H1 (cell line): Measurements from ENCODE around the gene CHST9. TPM values are rescaled to one million over a fixed set of nuclear protein-coding genes. Genes with fewer than 3 reads are reported as not detected.
A peak's percentile ranks its signal among the peaks of the same experiment; 100 is the strongest.
"Not testable (repeated sequence)": the region's sequence is repeated elsewhere in the genome, so short reads cannot be mapped to it uniquely, and the experiment has no call there.

Experiments
- CTCF ChIA-PET: fragments of 300-600 bp; sonication (Branson Sonifier 250); formaldehyde crosslinking; loops from one replicate; lab custom pipeline; 2021; ENCODE audit not compliant: partially characterized antibody; lab: Charles Lee
- POLR2A ChIA-PET: fragments of 300-600 bp; sonication (Branson Sonifier 250); formaldehyde crosslinking; loops from one replicate; lab custom pipeline; 2021; ENCODE audit warnings: inconsistent platforms; ENCODE audit not compliant: partially characterized antibody; lab: Charles Lee
- DNase-seq, 2 experiments: peaks; one replicate each; pipeline versions ENCODE4 v3.0.0 to v3.0.0-alpha.2; 2010 to 2022; ENCODE audit warnings: low spot score in 2 of 2, low read depth in 1 of 2, mixed read lengths in 1 of 2
- FAIRE-seq: peaks from 2 replicates; lab custom pipeline; 2011; peaks lifted over from hg19 to GRCh38; lab: Jason Lieb, UNC
- H2AFZ ChIP-seq: 2 replicates; pipeline ENCODE4 v1.8.1; 2012; ENCODE audit warnings: low read length, inconsistent platforms
- H2AK5ac ChIP-seq: 2 replicates; pipeline ENCODE4 v1.6.1; 2013; ENCODE audit warnings: low read depth, low read length
- H2BK120ac ChIP-seq: replicated peaks from 2 replicates; pipeline ENCODE3; 2013; ENCODE audit warnings: low read depth, low read length, inconsistent platforms
- H2BK12ac ChIP-seq: 2 replicates; pipeline ENCODE4 v1.6.1; 2013; ENCODE audit warnings: low read depth, low read length
- H2BK15ac ChIP-seq: 2 replicates; pipeline ENCODE4 v1.6.1; 2013; ENCODE audit warnings: low read length
- H2BK20ac ChIP-seq: 2 replicates; pipeline ENCODE4 v1.6.1; 2013; ENCODE audit warnings: low read length
- H2BK5ac ChIP-seq: 2 replicates; pipeline ENCODE4 v1.6.1; 2013; ENCODE audit warnings: low read depth, low read length
- H3K14ac ChIP-seq: 2 replicates; pipeline ENCODE4 v1.6.1; 2013; ENCODE audit warnings: inconsistent platforms; ENCODE audit not compliant: insufficient read length
- H3K18ac ChIP-seq: 2 replicates; pipeline ENCODE4 v1.6.1; 2013; ENCODE audit warnings: low read length; ENCODE audit errors: extremely low read depth
- H3K23ac ChIP-seq: 2 replicates; pipeline ENCODE4 v1.6.1; 2013; ENCODE audit warnings: inconsistent platforms; ENCODE audit not compliant: insufficient read length
- H3K23me2 ChIP-seq: 2 replicates; pipeline ENCODE4 v1.6.1; 2013; ENCODE audit warnings: low read depth, low read length
- H3K27ac ChIP-seq: 2 replicates; pipeline ENCODE4 v1.6.1; 2011; ENCODE audit warnings: low read depth, low read length, inconsistent platforms
- H3K27me3 ChIP-seq, 4 experiments: replicated peaks in 1 of 4; 1 replicate in 1 of 4; 2 replicates in 3 of 4; pipeline versions ENCODE4 v1.6.1 to v1.8.1; 2011 to 2013; ENCODE audit warnings: low read length in 3 of 4, mild to moderate bottlenecking in 3 of 4, inconsistent platforms in 2 of 4, mixed read lengths in 2 of 4, moderate library complexity in 1 of 4; ENCODE audit not compliant: control insufficient read depth in 3 of 4, insufficient read depth in 3 of 4; ENCODE audit errors: extremely low read depth in 1 of 4
- H3K36me3 ChIP-seq, 4 experiments: 2 replicates each; pipeline versions ENCODE4 v1.6.1 to v1.8.1; 2011 to 2013; ENCODE audit warnings: mild to moderate bottlenecking in 4 of 4, low read length in 3 of 4, moderate library complexity in 2 of 4, control low read depth in 1 of 4, inconsistent platforms in 1 of 4; ENCODE audit not compliant: insufficient read depth in 4 of 4, control insufficient read depth in 2 of 4
- H3K4ac ChIP-seq: replicated peaks from 2 replicates; pipeline ENCODE3; 2013; ENCODE audit warnings: low read length, low read depth, mixed read lengths, inconsistent platforms; ENCODE audit not compliant: insufficient read length
- H3K4me1 ChIP-seq, 4 experiments: replicated peaks in 1 of 4; 1 replicate in 1 of 4; 2 replicates in 3 of 4; pipeline versions ENCODE4 v1.6.1 to v1.8.1; 2011 to 2013; ENCODE audit warnings: low read length in 3 of 4, inconsistent platforms in 2 of 4, mixed read lengths in 1 of 4; ENCODE audit not compliant: insufficient read depth in 4 of 4, control insufficient read depth in 3 of 4
- H3K4me2 ChIP-seq, 2 experiments: 2 replicates each; pipeline versions ENCODE4 v1.6.1 to v1.8.1; 2011 to 2013; ENCODE audit warnings: low read depth in 2 of 2, low read length in 2 of 2, control low read depth in 1 of 2, inconsistent platforms in 1 of 2, mild to moderate bottlenecking in 1 of 2; ENCODE audit not compliant: insufficient read depth in 1 of 2
- H3K4me3 ChIP-seq, 4 experiments: fragments of 200-600, 300-600 bp in 1 of 4; sonication (generic), shearing (Covaris generic), sonication (Bioruptor Twin) in 1 of 4; 2 replicates each; pipeline versions ENCODE4 v1.5.1 to v1.8.1; 2011 to 2016; ENCODE audit warnings: low read length in 4 of 4, low read depth in 3 of 4, control low read depth in 2 of 4, inconsistent platforms in 2 of 4, mild to moderate bottlenecking in 2 of 4, mixed read lengths in 1 of 4, moderate library complexity in 1 of 4; ENCODE audit not compliant: insufficient read depth in 2 of 4; ENCODE audit errors: extremely low read depth in 1 of 4
- H3K56ac ChIP-seq: replicated peaks from 2 replicates; pipeline ENCODE3; 2013; ENCODE audit warnings: low read depth, mild to moderate bottlenecking, mixed read lengths, low read length, inconsistent platforms; ENCODE audit not compliant: insufficient read length
- H3K79me1 ChIP-seq: 2 replicates; pipeline ENCODE4 v1.6.1; 2013; ENCODE audit warnings: low read depth, low read length, control low read depth
- H3K79me2 ChIP-seq, 2 experiments: 2 replicates each; pipeline versions ENCODE4 v1.6.1 to v1.8.1; 2012 to 2013; ENCODE audit warnings: low read length in 2 of 2, mild to moderate bottlenecking in 2 of 2, inconsistent platforms in 1 of 2; ENCODE audit not compliant: insufficient read depth in 2 of 2, control insufficient read depth in 1 of 2
- H3K9ac ChIP-seq, 4 experiments: replicated peaks in 1 of 4; 1 replicate in 1 of 4; 2 replicates in 3 of 4; pipeline versions ENCODE4 v1.6.1 to v1.8.1; 2011 to 2013; ENCODE audit warnings: low read depth in 3 of 4, low read length in 3 of 4, control low read depth in 2 of 4, mild to moderate bottlenecking in 2 of 4, moderate library complexity in 2 of 4, inconsistent platforms in 1 of 4; ENCODE audit errors: extremely low read depth in 1 of 4
- H3K9me3 ChIP-seq, 2 experiments: 2 replicates each; pipeline versions ENCODE4 v1.6.1 to v1.8.1; 2012 to 2013; ENCODE audit warnings: mild to moderate bottlenecking in 2 of 2, moderate library complexity in 2 of 2, control low read depth in 1 of 2, inconsistent platforms in 1 of 2, low read depth in 1 of 2, low read length in 1 of 2, mixed read lengths in 1 of 2; ENCODE audit not compliant: insufficient read depth in 2 of 2
- H4K20me1 ChIP-seq, 2 experiments: replicated peaks in 1 of 2; 2 replicates each; pipeline versions ENCODE3 to v1.8.1; 2011 to 2013; ENCODE audit warnings: inconsistent platforms in 2 of 2, low read length in 2 of 2, mild to moderate bottlenecking in 1 of 2; ENCODE audit not compliant: insufficient read depth in 2 of 2, control insufficient read depth in 1 of 2
- H4K5ac ChIP-seq: 2 replicates; pipeline ENCODE4 v1.6.1; 2013; ENCODE audit warnings: low read length, low read depth, mixed read lengths, inconsistent platforms; ENCODE audit not compliant: insufficient read length
- H4K8ac ChIP-seq: 2 replicates; pipeline ENCODE4 v1.8.0; 2013; ENCODE audit warnings: mild to moderate bottlenecking, moderate library complexity, low read length, inconsistent platforms; ENCODE audit not compliant: insufficient read depth; ENCODE audit errors: extremely low read depth
- H4K91ac ChIP-seq: replicated peaks from 2 replicates; pipeline ENCODE3; 2013; ENCODE audit warnings: low read length, mixed read lengths, inconsistent platforms; ENCODE audit not compliant: insufficient read length
- KDM1A ChIP-seq: fragments of 200-600, 300-600 bp; sonication (generic); IDR thresholded peaks from 2 replicates; pipeline ENCODE4 v1.7.1; 2016; ENCODE audit warnings: mild to moderate bottlenecking, low read length, borderline replicate concordance
- WGBS, 2 experiments: shearing (Covaris generic) in 1 of 2; methylation state at CpG; one replicate each; pipeline versions ENCODE4 v1.1.6 to v1.1.7; 2013 to 2015; ENCODE audit warnings: low lambda C conversion rate in 2 of 2, mixed read lengths in 2 of 2, inconsistent platforms in 1 of 2, low coverage in 1 of 2, missing lambda C conversion rate in 1 of 2; ENCODE audit not compliant: insufficient replicate concordance in 2 of 2, insufficient coverage in 1 of 2, insufficient read length in 1 of 2; ENCODE audit errors: extremely low coverage in 1 of 2, missing lambda C conversion rate in 1 of 2; 5-methylcytosine and 5-hydroxymethylcytosine counted together
- polyA plus RNA-seq, 7 experiments: library from polyadenylated mRNA; depleted of rRNA in 3 of 7; stranded (reverse) in 5 of 7; unstranded in 2 of 7; fragments of >200 nt in 5 of 7; fragments of 200-250 nt in 2 of 7; gene quantifications; 1 replicate in 5 of 7; 2 replicates in 1 of 7; 4 replicates in 1 of 7; pipeline versions ENCODE4 v1.2.1 to v1.2.3, GENCODE V29; 2011 to 2013; ENCODE audit warnings: missing spikeins in 2 of 7, mixed read lengths in 2 of 7
- total RNA-seq: library from RNA; stranded (reverse); fragmentation: NEBNext Ultra II Directional; extraction: Animal tissue kit (Norgen Biotek cat#: 25700); gene quantifications from 2 replicates; pipeline ENCODE4 v1.2.1, GENCODE V29; 2021

The CHST9 gene
- total and polyA plus RNA-seq, 2 of the 8 experiments (the other 6 are each of a cell fraction or from before 2014, with no cell fraction given): 3.2 to 24.3 TPM

GRCh38 chr18:27149240-27149639 is 35.9 kb downstream of the CHST9 start:
- H3K23me2 ChIP-seq, H3K4me1 ChIP-seq, H3K27ac ChIP-seq, H3K9ac ChIP-seq, H2BK15ac ChIP-seq, H3K27me3 ChIP-seq, H2AK5ac ChIP-seq, CTCF ChIA-PET, H3K4me3 ChIP-seq, FAIRE-seq, H3K18ac ChIP-seq, H2BK5ac ChIP-seq, H2AFZ ChIP-seq, H3K4ac ChIP-seq, H4K91ac ChIP-seq, DNase-seq, H3K9me3 ChIP-seq, H3K14ac ChIP-seq, H3K36me3 ChIP-seq, H3K56ac ChIP-seq, H4K5ac ChIP-seq, H4K20me1 ChIP-seq, H2BK12ac ChIP-seq, H3K79me2 ChIP-seq, H2BK20ac ChIP-seq, H3K23ac ChIP-seq, H3K79me1 ChIP-seq, H2BK120ac ChIP-seq, H3K4me2 ChIP-seq, H4K8ac ChIP-seq: not testable (repeated sequence)
- 56% methylated on average over 5 of the region's 5 CpGs; no CpG with 5 or more reads in 1 of the 2 experiments for WGBS, 2 experiments
- POLR2A ChIA-PET: interaction anchor here (1.3 kb wide), 1 partner anchor 27 kb away, joined by 3 read pairs; no protein-coding TSS in a partner anchor
- TF ChIP-seq KDM1A: peak; percentile 71
